Natural killer cell treated with Interleukin-12 subunit alpha and Interleukin-12 subunit beta and Interleukin-15 and Interleukin-18, amount 100 ng/mL, for 72 hours (primary cell): ENCODE data around the gene TMEM26. TPM values are rescaled to one million over a fixed set of nuclear protein-coding genes. Genes with fewer than 3 reads are reported as not detected.

Source experiments
- ATAC-seq, 2 donors: fragments of 150-1000 bp; cut with Tn5 transposase in 1 of 2; sonication (Bioruptor Pico), chemical (Tn5 transposase) in 1 of 2; 2 replicates each; pipeline ENCODE4 v1.10.0; 2021
- DNase-seq: peaks from one replicate; pipeline ENCODE4 v3.0.0; 2022; ENCODE audit warnings: low spot score
- H3K27ac Mint-ChIP-seq, 2 donors: 1 replicate in 1 of 2; 2 replicates in 1 of 2; pipeline ENCODE4 v1.8.0; 2022; ENCODE audit warnings: mixed read lengths in 2 of 2, mild to moderate bottlenecking in 1 of 2, moderate library complexity in 1 of 2
- H3K27me3 Mint-ChIP-seq, 2 donors: 1 replicate in 1 of 2; 2 replicates in 1 of 2; pipeline ENCODE4 v1.8.0; 2022; ENCODE audit warnings: mixed read lengths in 2 of 2
- H3K36me3 Mint-ChIP-seq: one replicate; pipeline ENCODE4 v1.8.0; 2022; ENCODE audit warnings: mixed read lengths
- H3K4me1 Mint-ChIP-seq, 2 donors: 1 replicate in 1 of 2; 2 replicates in 1 of 2; pipeline ENCODE4 v1.8.0; 2022; ENCODE audit warnings: low read depth in 2 of 2, mixed read lengths in 2 of 2, mild to moderate bottlenecking in 1 of 2
- H3K4me3 Mint-ChIP-seq: one replicate; pipeline ENCODE4 v1.8.0; 2022; ENCODE audit warnings: mixed read lengths
- H3K9me3 Mint-ChIP-seq: 2 replicates; pipeline ENCODE4 v1.8.0; 2022; ENCODE audit warnings: mixed read lengths
- total RNA-seq, 2 donors: library from RNA; stranded (reverse); gene quantifications; one replicate each; pipeline ENCODE4 v1.2.3, GENCODE V29; 2022

The TMEM26 gene
- total RNA-seq, 2 donors from 2014 or later: not detected

DNA sequence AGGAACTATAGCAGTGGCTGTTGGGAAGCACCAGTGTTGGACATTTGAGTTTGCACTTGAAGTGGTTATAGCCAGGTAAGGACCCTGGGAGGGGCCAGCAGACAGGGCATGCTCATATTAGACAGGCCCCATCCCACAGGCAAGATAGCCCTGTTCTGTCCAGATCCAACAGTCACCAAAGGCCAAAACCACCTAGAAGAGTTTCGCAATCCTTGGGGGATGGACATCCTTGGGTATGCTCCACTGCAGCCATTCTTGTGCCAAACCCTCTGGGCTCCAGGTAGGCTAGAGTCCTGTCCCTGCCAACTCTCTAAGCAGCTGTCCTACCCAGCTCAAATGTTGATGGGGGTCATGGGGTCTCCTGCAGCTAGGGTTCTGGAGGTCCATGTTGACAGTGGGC, 76.8 kb downstream of the TMEM26 start:
- no peaks in the 10 kb centered on the region for H3K9me3 Mint-ChIP-seq
- H3K4me3 Mint-ChIP-seq: no peak overlapping the region
- DNase-seq (no peak), ATAC-seq (no peak)
- H3K27ac Mint-ChIP-seq: no peak overlapping the region
- H3K27me3 Mint-ChIP-seq: peaks cover 0 to 15% of the 10 kb centered on the region in 2 donors
- H3K36me3 Mint-ChIP-seq: peaks cover 7% of the 10 kb centered on the region
- no peaks in the 10 kb centered on the region for H3K4me1 Mint-ChIP-seq

DNA sequence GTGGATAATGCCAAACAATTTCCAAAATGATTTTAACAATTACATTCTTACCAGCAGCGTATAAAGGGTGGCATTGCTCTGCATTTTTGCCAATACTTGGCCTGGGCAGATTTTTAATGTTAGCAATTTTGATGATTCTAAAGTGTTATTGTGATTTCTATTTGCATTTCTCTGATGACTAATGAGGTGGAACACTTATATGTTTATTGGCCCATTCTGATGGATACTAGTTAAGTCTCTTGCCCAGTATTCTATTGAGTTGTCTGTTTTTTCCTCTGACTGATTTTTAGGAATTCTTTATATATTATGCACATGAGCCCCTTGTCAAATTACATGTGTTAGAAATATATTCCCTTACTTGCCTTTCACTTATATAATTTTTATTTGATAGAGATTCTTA, 86.8 kb downstream of the TMEM26 start:
- H3K36me3 Mint-ChIP-seq: no peaks in the 10 kb centered on the region
- no peak overlapping the region for H3K27ac Mint-ChIP-seq
- DNase-seq (no peak), ATAC-seq (no peak)
- H3K27me3 Mint-ChIP-seq: peaks cover 5 to 6% of the 10 kb centered on the region in 2 donors
- H3K4me3 Mint-ChIP-seq: no peak overlapping the region
- no peaks in the 10 kb centered on the region for H3K4me1 Mint-ChIP-seq
- no peaks in the 10 kb centered on the region for H3K9me3 Mint-ChIP-seq

GRCh38 chr10:61364619-61365018, 88.6 kb downstream of the TMEM26 start:
- no peaks in the 10 kb centered on the region for H3K4me1 Mint-ChIP-seq
- DNase-seq (no peak), ATAC-seq (no peak)
- H3K27me3 Mint-ChIP-seq: peaks cover 5 to 15% of the 10 kb centered on the region in 2 donors
- peaks cover 5% of the 10 kb centered on the region for H3K9me3 Mint-ChIP-seq
- H3K27ac Mint-ChIP-seq: no peak overlapping the region
- no peak overlapping the region for H3K4me3 Mint-ChIP-seq
- H3K36me3 Mint-ChIP-seq: no peaks in the 10 kb centered on the region

GRCh38 chr10:61363006-61363405, 90.2 kb downstream of the TMEM26 start:
- H3K4me3 Mint-ChIP-seq: no peak overlapping the region
- DNase-seq: no peak
- ATAC-seq: no peak
- no peaks in the 10 kb centered on the region for H3K36me3 Mint-ChIP-seq
- peaks cover 5 to 15% of the 10 kb centered on the region in 2 donors for H3K27me3 Mint-ChIP-seq
- H3K27ac Mint-ChIP-seq: no peak overlapping the region
- H3K4me1 Mint-ChIP-seq: no peaks in the 10 kb centered on the region
- peaks cover 5% of the 10 kb centered on the region for H3K9me3 Mint-ChIP-seq

DNA sequence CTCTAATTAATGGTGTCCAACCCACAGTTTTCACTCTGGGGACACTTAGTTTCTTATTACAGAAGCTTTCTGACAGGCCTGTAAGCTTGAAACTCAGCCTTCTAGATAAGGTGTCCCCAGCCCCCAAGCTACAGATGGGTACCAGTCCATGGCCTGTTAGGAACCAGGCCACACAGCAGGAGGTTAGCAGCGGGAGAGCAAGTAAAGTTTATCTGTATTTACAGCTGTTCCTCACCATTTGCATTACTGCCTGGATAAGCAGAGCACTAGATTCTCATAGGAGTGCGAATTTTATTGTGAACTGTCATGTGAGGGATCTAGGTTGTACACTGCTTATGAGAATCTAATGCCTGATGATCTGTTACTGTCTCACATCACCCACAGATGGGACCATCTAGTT, 93.7 kb downstream of the TMEM26 start:
- H3K27ac Mint-ChIP-seq: no peak overlapping the region
- H3K9me3 Mint-ChIP-seq: peaks cover 5% of the 10 kb centered on the region
- peaks cover 0 to 8% of the 10 kb centered on the region in 2 donors for H3K27me3 Mint-ChIP-seq
- no peak overlapping the region for H3K4me3 Mint-ChIP-seq
- no peak for DNase-seq
- H3K36me3 Mint-ChIP-seq: no peaks in the 10 kb centered on the region
- no peaks in the 10 kb centered on the region for H3K4me1 Mint-ChIP-seq
- ATAC-seq: no peak

- Mint-ChIP-seq H3K9me3 (peaks cover 5% of the 10 kb centered on the region), H3K27ac (no peak overlapping the region), H3K4me3 (no peak overlapping the region), H3K4me1 (no peaks in the 10 kb centered on the region), H3K36me3 (no peaks in the 10 kb centered on the region), H3K27me3 (peaks cover 5 to 17% of the 10 kb centered on the region in 2 donors)
- ATAC-seq (no peak), DNase-seq (no peak)
These were observed 95.5 kb downstream of the TMEM26 start for GRCh38 chr10:61357687-61358086.

Other genes with a start within 250 kb of the TMEM26 start
- gene CABCOCO1, start 209.5 kb upstream of the TMEM26 start, total RNA-seq: not detected